ENCODE measurements around the gene ATP6V0E1. TPM values are rescaled to one million over a fixed set of nuclear protein-coding genes. Genes with fewer than 3 reads are reported as not detected.
"Not testable (repeated sequence)": the region's sequence is repeated elsewhere in the genome, so short reads cannot be mapped to it uniquely, and the experiment has no call there.

Gene ATP6V0E1
- total RNA-seq, 1 experiment from 2014 or later = 84.6 TPM

GRCh38 chr5:173029499-173029921 is 45.9 kb downstream of the ATP6V0E1 start:
- H2AFZ ChIP-seq (ENCODE audit: low read depth, low read length, poor library complexity, severe bottlenecking) = no peak overlapping the region
- no peaks in the 10 kb centered on the region for H3K27me3 ChIP-seq (ENCODE audit: insufficient read depth, low read length)
- RAD21 ChIA-PET (ENCODE audit: low non-redundant PET in 1 of 2, low total read pairs in 2 of 2, uncharacterized antibody in 2 of 2, unreplicated experiment in 2 of 2) = no interaction called here
- no peaks in the 10 kb centered on the region for H4K20me1 ChIP-seq (ENCODE audit: insufficient read depth)
- peaks cover 48% of the 10 kb centered on the region for H3K79me2 ChIP-seq (ENCODE audit: insufficient read depth, low read length)
- no peaks in the 10 kb centered on the region for H3K9me2 ChIP-seq (ENCODE audit: insufficient read depth)
- H3K4me1 ChIP-seq (ENCODE audit: control insufficient read depth in 1 of 2, insufficient read depth in 2 of 2, low read length in 2 of 2) = no peaks in the 10 kb centered on the region
- intact Hi-C loops (cut with micrococcal nuclease) = no loop called here
- POLR2A ChIA-PET = no interaction called here
- H3K9me3 ChIP-seq (ENCODE audit: control insufficient read depth in 1 of 2, insufficient read depth in 1 of 2, low read depth in 1 of 2, low read length in 2 of 2) = no peaks in the 10 kb centered on the region
- H3K4me3 ChIP-seq (replicated peaks in 1 of 2; ENCODE audit: low read depth in 1 of 2, low read length in 2 of 2) = no peak overlapping the region
- H3K9ac ChIP-seq (ENCODE audit: low read length) = no peak overlapping the region
- CTCF ChIA-PET = no interaction called here
- BruUV-seq (replicated peaks) = no TSS peak
- no peak for TF ChIP-seq EZH2phosphoT487 (IDR thresholded peaks at IDR 0.05; ENCODE audit: borderline replicate concordance)
- ATAC-seq = no peak
- DNase-seq (ENCODE audit: low read depth, low spot score) = no peak
- H3K27ac ChIP-seq (ENCODE audit: low read depth, low read length) = no peak overlapping the region
- H3K4me2 ChIP-seq (ENCODE audit: low read length) = no peak overlapping the region
- peaks cover 0 to under 1% of the 10 kb centered on the region in 2 experiments; a peak in 2 of 4 replicates for H3K36me3 ChIP-seq (ENCODE audit: control insufficient read depth in 1 of 2, insufficient read depth in 2 of 2, low read length in 2 of 2)

GRCh38 chr5:173032096-173032495 is 48.5 kb downstream of the ATP6V0E1 start:
- intact Hi-C loops (cut with micrococcal nuclease); POLR2A ChIA-PET; H4K20me1 ChIP-seq (ENCODE audit: insufficient read depth); H3K9me2 ChIP-seq (ENCODE audit: insufficient read depth); H3K4me2 ChIP-seq (ENCODE audit: low read length); H3K4me3 ChIP-seq (replicated peaks in 1 of 2; ENCODE audit: low read depth in 1 of 2, low read length in 2 of 2); H3K9me3 ChIP-seq (ENCODE audit: control insufficient read depth in 1 of 2, insufficient read depth in 1 of 2, low read depth in 1 of 2, low read length in 2 of 2); CTCF ChIA-PET; BruUV-seq (replicated peaks); DNase-seq (ENCODE audit: low read depth, low spot score); H3K27me3 ChIP-seq (ENCODE audit: insufficient read depth, low read length); H3K27ac ChIP-seq (ENCODE audit: low read depth, low read length); H2AFZ ChIP-seq (ENCODE audit: low read depth, low read length, poor library complexity, severe bottlenecking); RAD21 ChIA-PET (ENCODE audit: low non-redundant PET in 1 of 2, low total read pairs in 2 of 2, uncharacterized antibody in 2 of 2, unreplicated experiment in 2 of 2); H3K9ac ChIP-seq (ENCODE audit: low read length); H3K4me1 ChIP-seq (ENCODE audit: control insufficient read depth in 1 of 2, insufficient read depth in 2 of 2, low read length in 2 of 2); H3K36me3 ChIP-seq (ENCODE audit: control insufficient read depth in 1 of 2, insufficient read depth in 2 of 2, low read length in 2 of 2); ATAC-seq: not testable (repeated sequence)
- H3K79me2 ChIP-seq (ENCODE audit: insufficient read depth, low read length) = peaks cover 33% of the 10 kb centered on the region

GRCh38 chr5:173032730-173033129 is 49.2 kb downstream of the ATP6V0E1 start:
- CTCF ChIA-PET = no interaction called here
- Histone ChIP-seq H2AFZ (ENCODE audit: low read depth, low read length, poor library complexity, severe bottlenecking) (no peak overlapping the region), H3K27ac (ENCODE audit: low read depth, low read length) (no peak overlapping the region), H3K79me2 (ENCODE audit: insufficient read depth, low read length) (peaks cover 29% of the 10 kb centered on the region), H3K27me3 (ENCODE audit: insufficient read depth, low read length) (no peaks in the 10 kb centered on the region), H3K4me1 (ENCODE audit: control insufficient read depth in 1 of 2, insufficient read depth in 2 of 2, low read length in 2 of 2) (no peaks in the 10 kb centered on the region), H3K36me3 (ENCODE audit: control insufficient read depth in 1 of 2, insufficient read depth in 2 of 2, low read length in 2 of 2) (peaks cover 0 to 6% of the 10 kb centered on the region in 2 experiments; a peak in 2 of 4 replicates), H3K9ac (ENCODE audit: low read length) (no peak overlapping the region), H3K4me2 (ENCODE audit: low read length) (no peak overlapping the region), H3K9me3 (ENCODE audit: control insufficient read depth in 1 of 2, insufficient read depth in 1 of 2, low read depth in 1 of 2, low read length in 2 of 2) (no peaks in the 10 kb centered on the region), H3K4me3 (replicated peaks in 1 of 2; ENCODE audit: low read depth in 1 of 2, low read length in 2 of 2) (no peak overlapping the region), H3K9me2 (ENCODE audit: insufficient read depth) (no peaks in the 10 kb centered on the region), H4K20me1 (ENCODE audit: insufficient read depth) (no peaks in the 10 kb centered on the region)
- ATAC-seq = no peak
- POLR2A ChIA-PET = no interaction called here
- intact Hi-C loops (cut with micrococcal nuclease) = no loop called here
- RAD21 ChIA-PET (ENCODE audit: low non-redundant PET in 1 of 2, low total read pairs in 2 of 2, uncharacterized antibody in 2 of 2, unreplicated experiment in 2 of 2) = no interaction called here
- DNase-seq (ENCODE audit: low read depth, low spot score) = no peak
- BruUV-seq (replicated peaks) = no TSS peak
- no peak for TF ChIP-seq CTCF (IDR thresholded peaks at IDR 0.05 in 2 of 3, conservative IDR thresholded peaks at IDR 0.05 in 1 of 3; ENCODE audit: borderline replicate concordance in 1 of 3, insufficient read depth in 1 of 3, low read depth in 2 of 3, low read length in 2 of 3)
- no peak for TF ChIP-seq EZH2phosphoT487 (IDR thresholded peaks at IDR 0.05; ENCODE audit: borderline replicate concordance)
- TF ChIP-seq EZH2 (IDR thresholded peaks at IDR 0.05) = no peak
- TF ChIP-seq ZNF274 (IDR thresholded peaks at IDR 0.05; ENCODE audit: low read depth, low read length) = no peak
- TF ChIP-seq YY1 (IDR thresholded peaks at IDR 0.05; ENCODE audit: extremely low read depth, insufficient replicate concordance, low read depth, low read length) = no peak
- no peak for TF ChIP-seq REST (IDR thresholded peaks at IDR 0.05; ENCODE audit: low read depth)
- TF ChIP-seq TCF7L2 (IDR thresholded peaks at IDR 0.05; ENCODE audit: borderline replicate concordance, extremely low read depth, insufficient read depth, insufficient read length) = no peak

Measured in HCT116 (cell line).